ENCODE measurements around the gene LDLRAD4.
A peak's percentile ranks its signal among the peaks of the same experiment; 100 is the strongest.

Gene LDLRAD4

GRCh38 chr18:13218368-13218991 lies at the start of gene LDLRAD4:
LDLRAD4 (plus strand) TSS chr18:13218760.
- peak; percentile 13 to 25 for DNase-seq

DNA sequence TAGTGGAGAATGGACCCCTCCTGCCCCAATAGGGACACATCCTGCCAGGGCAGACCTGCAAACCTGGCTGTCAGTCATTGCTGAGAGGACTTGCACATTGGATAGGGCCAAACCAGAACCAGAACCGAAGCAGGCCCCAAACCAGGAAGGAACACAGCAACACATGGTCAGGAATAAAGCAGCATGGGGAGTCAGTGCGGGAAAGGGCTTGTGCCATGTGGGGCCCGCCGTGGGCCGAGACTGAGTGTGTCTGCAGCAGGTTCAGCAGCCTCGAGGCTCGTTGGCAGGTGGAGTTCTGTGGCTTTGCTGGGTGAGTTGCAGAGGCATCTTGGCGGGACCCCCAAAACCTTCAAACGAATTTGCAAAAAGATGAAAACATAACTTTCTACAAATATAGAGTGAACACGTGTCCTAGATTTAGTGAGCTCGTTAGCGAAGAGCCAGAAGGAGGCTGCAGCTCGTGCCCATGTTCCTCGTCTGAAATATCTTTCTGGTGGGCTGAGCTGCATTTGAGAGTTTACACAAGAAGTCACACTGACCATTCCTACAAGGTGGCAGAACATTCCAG lies 44.9 kb upstream of the LDLRAD4 start:
- DNase-seq, result no peak

GRCh38 chr18:13175266-13175665 lies 43.3 kb upstream of the LDLRAD4 start:
- DNase-seq, result no peak

DNA sequence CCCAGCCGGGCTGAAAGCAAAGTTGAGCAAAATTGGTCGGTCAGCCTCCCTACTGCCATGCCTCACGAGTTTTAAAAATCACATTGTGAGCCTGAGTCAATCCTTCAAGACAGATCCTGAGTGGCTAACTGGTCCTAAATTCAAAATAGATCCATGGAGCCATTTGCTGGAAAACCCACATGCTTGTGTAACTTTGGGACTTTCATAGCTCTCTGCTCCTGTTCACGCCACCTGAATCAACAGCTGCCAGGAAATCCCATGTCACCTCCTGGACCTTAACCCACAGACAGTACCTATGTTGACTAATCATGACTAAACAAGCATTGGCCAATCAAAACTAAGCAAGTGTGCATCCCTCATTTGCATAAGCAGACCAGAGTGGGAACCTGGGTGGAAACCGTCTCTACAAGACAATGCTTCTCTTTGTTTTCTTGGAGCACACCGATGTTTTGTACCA lies 42.8 kb upstream of the LDLRAD4 start:
- DNase-seq, result no peak

DNA sequence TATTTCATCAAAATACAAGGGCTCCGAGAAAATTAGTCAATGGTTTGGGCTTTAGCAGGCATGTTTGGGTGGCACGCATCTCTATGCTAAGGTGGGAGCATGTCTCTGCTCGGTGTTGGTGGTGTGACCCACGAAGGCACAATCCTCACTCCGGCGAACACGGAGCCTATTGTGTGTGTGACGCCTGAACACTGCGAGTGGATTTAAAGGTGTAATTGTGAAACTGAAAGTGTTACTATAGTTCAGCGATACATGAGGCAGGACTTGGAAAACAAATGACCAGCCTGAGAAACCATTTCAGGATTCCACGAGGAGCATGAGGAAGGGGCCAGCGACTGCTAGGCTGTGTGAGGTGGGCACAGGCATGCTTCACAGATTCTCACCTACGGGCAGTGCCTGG lies 41.7 kb upstream of the LDLRAD4 start:
- no peak for DNase-seq

DNA sequence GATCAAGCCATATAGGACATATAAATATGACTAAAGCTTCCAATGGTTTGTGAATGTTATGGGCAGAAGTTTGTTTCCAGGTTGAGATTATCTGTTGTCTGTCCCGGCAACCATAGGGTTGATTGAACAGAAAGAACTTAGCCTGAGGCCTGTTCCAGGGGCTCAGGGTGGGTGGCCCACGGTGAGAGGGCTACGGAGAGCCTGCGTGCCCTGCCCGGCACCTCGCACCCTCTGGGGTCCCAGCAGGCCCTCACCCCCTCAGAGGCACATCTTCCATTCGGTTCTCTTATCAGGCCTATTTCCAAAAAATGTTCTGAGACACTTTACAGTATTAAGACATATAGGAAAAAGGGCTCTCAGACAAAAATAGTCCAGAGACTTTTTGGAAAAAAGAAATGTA lies 40.4 kb upstream of the LDLRAD4 start:
- no peak for DNase-seq

- DNase-seq, result no peak
Measured at GRCh38 chr18:13178976-13179375, 39.6 kb upstream of the LDLRAD4 start.

DNA sequence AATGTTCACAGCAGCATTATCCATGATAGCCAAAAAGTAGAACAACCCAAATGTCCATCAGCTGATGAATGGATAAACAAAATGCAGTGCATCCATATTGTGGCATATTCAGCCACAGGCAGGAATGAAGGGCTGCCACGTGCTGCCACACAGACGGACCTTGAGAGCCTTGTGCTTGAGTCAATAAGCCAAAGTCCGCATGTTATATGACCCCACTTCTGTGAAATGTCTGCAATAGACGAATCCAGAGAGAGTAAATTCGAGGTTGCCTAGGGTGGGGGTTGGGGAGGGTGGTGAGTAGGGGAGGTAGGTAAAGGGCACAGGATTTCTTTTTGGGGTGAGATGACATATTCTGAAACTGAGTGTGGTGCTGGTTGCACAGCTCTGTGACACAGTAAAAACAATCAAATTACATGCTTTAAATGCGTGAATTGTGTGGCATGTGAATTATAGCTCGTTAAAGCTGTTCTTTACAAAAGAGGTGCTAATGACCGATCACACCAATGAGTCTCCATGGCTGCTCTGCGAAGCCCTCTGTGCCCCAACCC lies 38.9 kb upstream of the LDLRAD4 start:
- DNase-seq, result no peak

DNA sequence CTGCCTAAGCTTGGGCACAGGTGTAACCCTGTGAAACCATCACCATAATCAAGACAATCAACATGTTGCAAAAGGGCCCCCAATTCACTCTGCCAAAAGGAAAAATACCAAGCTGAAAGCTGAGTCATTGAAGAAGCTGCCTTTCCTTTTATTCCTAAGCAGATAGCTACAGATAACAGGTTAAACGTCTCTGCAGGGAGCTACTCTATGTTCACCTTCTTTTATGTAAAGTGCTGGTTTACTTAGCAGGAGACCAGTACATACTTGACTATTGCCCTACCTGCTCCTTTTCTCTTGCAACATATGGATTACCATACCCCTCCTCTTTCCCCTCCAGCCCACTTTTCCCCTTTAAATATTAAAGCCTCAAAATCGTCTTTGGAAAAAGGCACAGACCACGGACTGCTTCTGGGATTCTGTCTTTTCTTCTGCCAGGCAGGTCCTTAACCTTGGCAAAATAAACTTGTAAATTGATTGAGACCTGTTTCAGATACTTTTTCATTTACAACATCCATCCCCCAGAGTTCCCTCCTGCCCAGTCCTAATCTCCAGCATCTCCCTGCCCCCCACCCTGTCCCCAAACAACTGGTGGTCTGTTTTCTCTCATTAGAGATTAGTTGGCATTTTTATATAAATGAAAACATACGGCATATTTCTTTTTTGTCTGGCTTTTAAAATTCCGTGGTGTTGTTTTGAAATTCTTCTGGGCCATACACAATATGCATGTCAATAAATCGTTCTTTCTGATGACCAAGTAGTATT lies 37.8 kb upstream of the LDLRAD4 start:
- no peak for DNase-seq

- DNase-seq, result no peak
Measured at GRCh38 chr18:13181765-13182164, 36.8 kb upstream of the LDLRAD4 start.

- no peak for DNase-seq
Measured at GRCh38 chr18:13183359-13183758, 35.2 kb upstream of the LDLRAD4 start.

- DNase-seq, result no peak
Measured at GRCh38 chr18:13183790-13184189, 34.8 kb upstream of the LDLRAD4 start.

DNA sequence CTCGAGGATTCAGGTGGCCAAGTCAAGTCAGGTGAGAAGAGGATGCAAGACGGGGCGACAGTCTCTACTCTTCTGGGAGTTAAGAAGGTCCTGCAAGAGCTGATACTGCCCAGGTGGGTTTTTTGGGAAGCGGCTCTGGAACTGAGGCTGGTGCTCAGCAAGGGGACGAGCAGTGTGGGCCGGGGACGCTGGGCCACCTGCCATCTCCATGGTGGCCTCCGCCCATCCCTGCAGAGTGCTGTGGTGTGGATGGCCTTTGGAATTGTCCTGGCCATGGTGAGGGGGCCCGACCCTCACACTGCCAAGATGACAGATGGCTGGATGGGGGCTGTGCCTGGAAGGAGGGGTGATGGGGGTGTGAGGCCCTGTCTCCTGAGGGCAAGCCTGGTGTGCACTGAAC lies 34.2 kb upstream of the LDLRAD4 start:
- DNase-seq, result no peak

GRCh38 chr18:13185675-13186198 lies 32.8 kb upstream of the LDLRAD4 start:
- no peak for DNase-seq

DNA sequence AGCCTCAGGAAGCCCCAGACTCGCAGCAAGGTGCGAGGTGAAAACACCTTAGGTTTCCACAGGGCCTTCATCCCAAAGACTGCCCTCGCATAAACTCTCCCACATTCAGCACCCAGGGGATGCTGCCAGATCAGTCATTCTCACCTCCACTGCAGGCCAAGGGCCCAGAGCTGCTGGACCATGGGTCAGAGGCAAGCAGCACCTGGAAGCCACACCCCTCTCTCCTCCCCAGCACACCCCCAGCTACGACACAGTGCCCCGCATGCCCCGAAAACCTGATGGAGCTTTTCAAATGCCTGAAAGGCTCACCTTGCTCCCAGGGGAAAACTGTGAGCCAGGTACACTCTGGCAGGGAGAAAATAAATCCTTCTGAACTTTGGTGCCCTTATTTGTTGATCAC lies 31.9 kb upstream of the LDLRAD4 start:
- DNase-seq, result no peak

- DNase-seq, result no peak
Measured at GRCh38 chr18:13187498-13187897, 31.1 kb upstream of the LDLRAD4 start.

DNA sequence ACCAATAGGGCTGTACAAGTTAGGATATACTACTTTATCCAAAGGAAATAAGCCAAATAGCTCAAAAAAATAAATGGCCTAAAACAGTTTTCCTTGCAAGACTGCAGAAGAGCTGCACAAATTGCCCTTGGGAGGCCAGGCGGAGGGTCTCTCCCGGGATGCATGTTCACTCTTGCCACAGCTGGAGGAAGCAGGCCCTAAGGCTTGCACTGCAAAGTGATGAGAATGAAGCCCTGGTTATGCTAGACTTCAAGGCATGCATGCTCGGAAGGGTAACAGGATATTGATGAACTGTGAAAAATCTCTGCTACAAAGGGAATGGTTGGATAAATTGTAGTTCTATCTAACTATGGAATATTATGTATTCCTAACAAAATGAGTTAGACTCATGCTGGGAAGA lies 27.5 kb upstream of the LDLRAD4 start:
- no peak for DNase-seq

- DNase-seq, result no peak
Measured at GRCh38 chr18:13191779-13192178, 26.8 kb upstream of the LDLRAD4 start.

GRCh38 chr18:13192970-13193369 lies 25.6 kb upstream of the LDLRAD4 start:
- no peak for DNase-seq

GRCh38 chr18:13194239-13194638 lies 24.3 kb upstream of the LDLRAD4 start:
- DNase-seq, result no peak

GRCh38 chr18:13198701-13199100 lies 19.9 kb upstream of the LDLRAD4 start:
- DNase-seq, result no peak

GRCh38 chr18:13199169-13199568 lies 19.4 kb upstream of the LDLRAD4 start:
- no peak for DNase-seq

DNA sequence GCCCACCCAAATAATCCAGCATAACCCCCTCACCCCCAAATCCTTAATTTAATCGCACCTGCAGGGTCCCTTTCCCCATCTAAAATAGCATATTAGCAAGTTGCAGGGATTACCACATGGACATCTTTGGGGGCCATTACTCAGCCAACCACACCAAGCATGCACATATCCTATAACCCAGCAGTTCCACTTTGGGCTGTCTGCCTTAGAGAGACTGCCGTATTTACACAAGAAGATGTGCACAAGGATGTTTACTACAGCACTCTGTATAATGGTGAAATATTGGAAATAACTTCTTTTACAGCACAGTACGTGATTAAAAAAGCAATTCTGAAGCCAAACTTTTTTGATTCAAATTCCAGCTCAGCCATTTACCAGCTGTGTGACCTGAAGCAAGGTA lies 17.3 kb upstream of the LDLRAD4 start:
- no peak for DNase-seq

GRCh38 chr18:13202571-13202970 lies 16.0 kb upstream of the LDLRAD4 start:
- DNase-seq, result no peak

All from stimulated activated CD4-positive, alpha-beta T cell treated with anti-CD3 and anti-CD28 coated beads, Interleukin-2, amount 100 ng/mL, for 48 hours (primary cell).